T-helper 2 cell (primary cell): Measurements from ENCODE around the gene CDK19.
"Not testable (repeated sequence)": the region's sequence is repeated elsewhere in the genome, so short reads cannot be mapped to it uniquely, and the experiment has no call there.

Source experiments
- DNase-seq, 5 experiments: peaks; one replicate each; pipeline versions ENCODE4 v3.0.0 to v3.0.0-alpha.2; 2012 to 2022

Gene CDK19

DNA sequence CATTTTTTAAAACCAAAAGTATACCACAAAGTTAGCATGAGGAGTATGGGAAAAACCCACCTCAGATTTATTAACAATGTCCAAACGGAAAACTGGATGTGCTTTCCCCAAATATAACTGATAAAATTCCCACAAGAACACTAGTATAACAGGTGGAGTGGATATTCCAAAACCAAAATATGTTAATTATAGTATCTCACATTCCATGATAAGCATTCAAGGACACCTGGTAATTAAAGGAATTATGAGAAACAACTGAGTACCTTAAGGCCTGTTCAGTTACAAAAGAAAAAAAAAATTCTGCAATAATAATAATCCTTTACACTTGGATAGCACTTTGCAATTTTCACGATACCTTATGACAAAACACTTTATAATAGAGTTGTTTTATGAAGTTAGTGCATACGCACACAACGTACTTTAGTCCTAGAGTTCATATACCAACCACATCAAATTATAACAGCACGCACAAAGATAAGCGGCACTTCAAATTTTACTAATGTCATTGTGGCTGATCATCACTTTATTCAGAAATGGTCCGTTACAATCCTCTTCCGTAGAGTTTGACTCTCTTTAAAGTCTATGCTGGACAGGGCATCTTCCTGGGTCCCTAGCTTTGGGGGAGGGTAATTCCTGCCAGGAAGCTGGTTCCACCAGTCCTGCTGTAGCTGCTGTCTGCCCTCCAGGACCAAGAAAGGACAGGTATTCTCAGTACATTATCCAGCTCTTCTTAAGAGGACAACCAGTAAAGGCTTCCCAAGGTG, 1.7 kb downstream of the CDK19 start:
- DNase-seq: peak in 1 of 5 experiments; percentile 18

DNA sequence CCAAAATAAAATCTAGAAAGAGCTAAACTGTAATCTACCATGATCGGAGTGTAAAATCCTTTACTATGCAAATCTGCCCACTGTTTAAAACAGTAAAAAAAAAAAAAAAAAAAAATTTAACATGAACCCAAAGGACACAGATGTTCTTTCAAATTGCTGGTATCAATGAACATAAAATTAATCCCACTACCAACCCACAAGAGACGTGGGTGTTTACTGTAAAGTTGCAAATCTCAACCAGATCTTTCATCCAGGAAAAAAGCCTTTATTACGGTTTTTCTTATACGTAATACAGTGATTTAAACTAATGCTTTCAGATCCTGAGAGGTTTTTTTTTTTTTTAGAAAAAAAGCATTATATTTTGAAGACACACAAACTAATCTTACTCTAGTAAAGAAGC, 2.5 kb downstream of the CDK19 start:
- no peak for DNase-seq

DNA sequence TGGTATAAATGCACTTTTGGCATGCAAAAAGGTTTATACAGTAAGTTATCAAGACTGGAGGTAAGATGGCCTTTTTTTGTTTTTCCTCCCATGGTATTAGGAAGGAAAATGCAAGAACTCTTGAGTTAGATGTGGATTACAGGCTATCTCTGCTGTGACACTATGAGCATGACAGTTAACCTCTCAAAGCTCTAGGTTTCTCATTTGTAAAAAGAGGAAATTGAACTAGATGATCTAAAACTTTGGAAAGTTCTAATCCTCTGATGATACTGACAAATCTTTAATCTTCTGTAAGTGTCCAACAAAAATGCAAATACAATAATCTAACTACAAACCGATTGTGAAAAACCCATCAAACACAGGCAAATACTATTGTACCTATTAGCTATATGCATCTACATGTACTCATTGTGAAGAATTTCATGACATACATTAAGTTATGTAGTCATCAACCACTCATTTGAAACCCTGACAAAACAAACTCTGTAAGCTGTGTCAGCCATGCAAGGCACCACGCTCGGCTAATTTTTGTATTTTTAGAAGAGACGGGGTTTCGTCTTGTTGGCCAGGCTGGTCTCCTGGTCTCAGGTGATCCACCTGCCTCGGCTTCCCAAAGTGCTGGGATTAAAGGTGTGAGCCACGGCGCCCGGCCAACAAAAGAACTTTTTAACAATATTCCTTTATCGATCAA, 4.2 kb downstream of the CDK19 start:
- DNase-seq: no peak

DNA sequence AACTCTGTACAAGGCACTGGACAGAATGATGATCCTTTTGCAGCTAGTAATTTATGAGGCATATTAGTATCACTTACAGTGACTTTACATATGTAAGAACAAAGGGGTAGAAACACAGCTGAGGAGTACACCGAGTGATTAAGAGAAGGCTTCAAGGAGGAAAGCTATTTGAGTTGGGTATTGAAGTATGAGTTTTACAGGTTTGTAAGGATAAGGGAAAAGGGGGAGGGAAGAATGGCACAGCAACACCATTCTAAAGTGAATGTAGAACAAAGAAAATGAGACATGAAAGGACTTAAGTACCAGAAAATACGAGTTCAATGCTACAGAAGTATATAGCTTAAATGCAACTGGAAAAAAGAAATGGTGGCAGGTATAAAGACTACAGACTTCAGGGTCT, 5.5 kb downstream of the CDK19 start:
- no peak for DNase-seq

DNA sequence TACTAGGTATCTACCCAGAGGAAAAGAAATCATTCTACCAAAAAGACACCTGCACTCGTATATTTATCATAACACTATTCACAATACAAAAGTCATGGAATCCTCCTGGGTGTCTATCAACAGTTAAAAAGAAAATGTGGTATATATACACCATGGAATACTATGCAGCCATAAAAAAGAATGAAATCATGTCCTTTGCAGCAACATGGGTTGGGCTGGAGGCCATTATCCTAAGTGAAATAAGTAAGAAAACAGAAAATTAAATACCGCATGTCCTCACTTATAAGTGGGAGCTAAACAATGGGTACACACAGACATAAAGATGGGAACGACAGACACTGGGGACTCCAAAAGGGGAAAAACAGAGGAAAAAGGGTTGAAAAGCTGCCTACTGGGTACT, 13.1 kb downstream of the CDK19 start:
- not testable (repeated sequence) for DNase-seq

DNA sequence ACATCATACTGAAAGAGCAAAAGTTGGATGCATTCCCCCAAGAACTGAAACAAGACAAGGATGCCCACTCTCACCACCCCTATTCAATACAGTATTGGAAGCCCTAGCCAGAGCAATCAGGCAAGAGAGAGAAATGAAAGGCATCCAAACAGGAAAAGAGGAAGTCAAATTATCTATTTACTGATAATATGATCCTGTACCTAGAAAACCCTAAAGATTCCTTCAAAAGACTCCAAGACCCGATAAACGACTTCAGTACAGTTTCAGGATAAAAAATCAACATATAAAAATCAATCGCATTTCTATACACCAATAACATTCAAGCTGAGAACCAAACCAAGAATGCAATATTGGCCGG, 14.5 kb downstream of the CDK19 start:
- no peak for DNase-seq

DNA sequence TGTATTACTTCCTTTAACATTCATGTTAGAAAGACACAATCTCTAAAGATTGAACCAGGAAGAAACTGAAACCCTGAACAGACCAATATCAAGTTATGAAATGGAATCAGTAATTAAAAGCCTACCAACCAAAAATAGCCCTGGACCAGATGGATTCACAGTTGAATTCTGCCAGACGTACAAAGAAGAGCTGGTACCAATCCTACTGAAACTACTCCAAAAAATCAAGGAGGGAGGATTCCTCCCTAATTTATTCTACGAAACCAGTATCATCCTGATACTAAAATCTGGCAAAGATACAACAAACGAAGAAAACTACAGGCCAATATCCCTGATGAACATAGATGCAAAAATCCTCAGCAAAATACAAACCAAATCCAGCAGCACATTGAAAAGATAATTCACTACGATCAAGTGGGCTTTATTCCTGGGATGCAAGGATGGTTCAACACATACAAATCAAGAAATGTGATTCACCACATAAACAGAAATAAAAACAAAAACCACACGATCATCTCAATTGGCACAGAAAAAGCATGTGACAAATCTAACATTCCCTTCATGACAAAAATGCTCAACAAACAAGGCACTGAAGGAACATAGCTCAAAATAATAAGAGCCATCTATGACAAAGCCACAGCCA, 15.0 kb downstream of the CDK19 start:
- no peak for DNase-seq

DNA sequence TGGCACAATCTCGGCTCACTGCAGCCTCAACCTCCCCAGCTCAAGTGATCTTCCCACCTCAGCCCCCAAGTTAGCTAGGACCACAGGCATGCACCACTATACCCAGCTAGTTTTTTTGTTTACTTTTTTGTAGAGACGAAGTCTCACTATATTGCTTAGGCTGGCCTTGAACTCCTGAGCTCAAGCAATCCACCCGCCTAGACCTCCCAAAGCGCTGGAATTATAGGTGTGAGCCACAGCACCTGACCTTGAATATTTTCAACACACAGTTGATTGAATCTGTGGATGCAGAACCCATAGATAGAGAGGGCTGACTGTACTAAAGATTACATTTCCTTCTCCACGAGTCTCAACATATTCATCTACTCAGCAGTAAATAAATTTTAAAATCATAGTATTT, 15.6 kb downstream of the CDK19 start:
- DNase-seq: no peak

DNA sequence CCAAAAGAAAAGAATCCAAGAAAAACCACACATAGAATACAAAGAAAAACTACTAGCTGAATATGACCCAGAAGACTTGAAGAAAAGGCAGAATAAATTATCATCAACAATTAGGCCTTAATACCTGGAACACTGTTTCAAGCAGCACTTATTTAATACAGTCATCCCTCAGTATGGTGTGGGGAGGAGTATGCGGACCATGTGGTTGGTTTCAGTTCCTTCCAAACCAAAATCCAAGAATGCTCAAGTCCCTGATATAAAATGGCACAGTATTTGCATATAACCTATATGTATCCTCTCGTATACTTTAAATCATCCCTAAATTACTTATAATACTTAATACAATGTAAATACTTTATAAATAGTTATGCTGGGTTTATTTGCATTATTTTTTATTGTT, 16.1 kb downstream of the CDK19 start:
- DNase-seq: no peak

DNA sequence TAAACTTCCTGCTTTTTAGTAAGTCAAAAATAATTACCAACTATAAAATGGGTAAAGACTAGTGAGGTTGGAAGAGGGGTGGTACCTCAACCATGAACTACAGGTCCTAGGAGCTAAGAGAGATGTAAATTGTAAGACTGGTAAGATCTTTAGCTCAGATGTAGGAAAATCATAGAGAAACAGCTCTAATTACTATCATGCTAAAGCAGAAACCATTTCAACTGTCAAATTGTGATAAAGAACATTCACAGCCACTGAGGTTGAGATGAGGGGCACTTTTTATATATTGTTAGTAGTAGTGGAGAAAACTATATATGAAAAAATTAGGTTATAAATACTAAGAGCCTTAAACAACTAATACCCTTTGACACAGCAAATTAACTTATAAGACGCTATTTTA, 20.0 kb downstream of the CDK19 start:
- no peak for DNase-seq

DNA sequence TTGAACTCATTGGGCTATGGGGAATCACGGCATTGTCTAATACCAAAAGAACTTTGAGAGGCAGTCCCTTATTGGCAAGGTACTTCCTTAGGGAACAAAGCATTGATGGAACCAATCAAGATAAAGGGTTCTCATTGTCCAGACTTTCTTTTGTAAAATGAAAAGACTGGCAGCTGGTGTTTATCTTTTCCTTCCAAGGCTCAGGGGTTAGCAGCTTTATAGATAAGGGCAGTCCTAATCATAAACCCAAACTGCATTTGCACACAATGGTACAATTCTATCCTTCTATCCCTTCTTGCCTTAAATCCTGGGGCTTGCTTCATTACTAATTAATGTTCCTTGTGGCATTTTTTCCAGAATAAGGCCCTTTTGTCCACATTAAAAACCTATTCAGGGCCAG, 28.6 kb downstream of the CDK19 start:
- no peak for DNase-seq

DNA sequence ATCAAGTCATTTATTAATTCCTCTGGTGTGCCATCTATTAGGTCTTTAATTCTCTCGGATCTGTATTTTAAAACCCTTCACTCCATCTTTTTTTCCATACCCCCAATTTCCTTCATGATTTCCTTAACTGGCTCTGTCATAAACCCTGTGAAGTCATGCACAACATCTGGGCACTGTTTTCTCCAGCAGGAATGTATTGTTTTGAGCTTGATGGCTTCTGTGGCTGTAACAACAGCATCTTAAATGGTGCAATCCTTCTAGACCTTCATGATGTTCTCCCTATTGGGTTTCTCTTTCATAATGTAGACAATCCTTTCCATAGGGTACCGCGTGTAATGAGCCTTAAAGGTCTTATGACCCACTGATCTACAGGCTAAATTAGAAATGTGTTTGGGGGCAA, 29.0 kb downstream of the CDK19 start:
- DNase-seq: no peak

DNA sequence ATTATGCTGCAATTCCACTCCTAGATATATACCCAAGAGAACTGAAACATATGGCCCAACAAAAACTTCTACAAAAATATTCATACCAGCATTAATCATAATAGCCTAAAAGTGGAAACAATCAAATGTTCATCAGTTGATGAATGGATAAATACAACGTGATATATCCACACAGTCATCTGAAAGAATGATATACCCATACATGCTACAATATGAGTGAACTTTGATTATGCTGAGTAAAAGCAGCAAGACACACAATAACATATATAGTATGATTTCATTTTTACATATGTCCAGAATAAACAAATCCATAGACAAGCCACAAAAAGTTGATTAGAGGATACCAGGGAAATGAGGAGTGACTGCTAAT, 30.7 kb downstream of the CDK19 start:
- DNase-seq: peak in 1 of 5 experiments; percentile 4

DNA sequence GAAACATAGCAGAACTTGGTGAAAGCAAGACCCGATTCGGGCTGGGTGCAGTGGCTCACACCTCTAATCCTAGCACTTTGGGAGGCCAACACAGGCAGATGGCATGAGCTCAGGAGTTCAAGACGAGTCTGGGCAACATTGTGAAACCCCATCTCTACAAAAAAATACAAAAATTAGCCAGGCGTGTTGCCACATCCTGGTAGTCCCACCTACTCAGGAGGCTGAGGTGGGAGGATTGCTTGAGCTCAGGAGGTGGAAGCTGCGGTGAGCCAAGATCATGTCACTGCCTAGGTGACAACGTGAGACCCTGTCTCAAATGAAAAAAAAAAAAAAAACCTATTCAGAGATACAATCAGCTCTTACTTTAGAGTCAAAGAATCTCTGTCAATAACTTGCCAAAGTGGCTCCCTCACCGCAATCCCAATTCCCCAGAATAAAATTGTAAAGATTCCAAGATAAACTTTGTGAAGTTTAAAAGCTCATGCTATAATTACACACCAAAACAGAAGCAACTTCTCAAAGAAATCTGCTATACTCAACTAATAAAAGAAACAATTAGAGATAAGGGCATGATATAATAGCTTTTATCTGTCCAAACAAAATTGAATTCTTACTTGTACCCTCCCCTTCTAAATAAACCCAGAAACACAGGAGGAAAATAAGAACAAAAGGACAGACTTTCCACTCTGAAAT, 33.6 kb downstream of the CDK19 start:
- DNase-seq: peak in 2 of 5 experiments; percentile 10 to 52

DNA sequence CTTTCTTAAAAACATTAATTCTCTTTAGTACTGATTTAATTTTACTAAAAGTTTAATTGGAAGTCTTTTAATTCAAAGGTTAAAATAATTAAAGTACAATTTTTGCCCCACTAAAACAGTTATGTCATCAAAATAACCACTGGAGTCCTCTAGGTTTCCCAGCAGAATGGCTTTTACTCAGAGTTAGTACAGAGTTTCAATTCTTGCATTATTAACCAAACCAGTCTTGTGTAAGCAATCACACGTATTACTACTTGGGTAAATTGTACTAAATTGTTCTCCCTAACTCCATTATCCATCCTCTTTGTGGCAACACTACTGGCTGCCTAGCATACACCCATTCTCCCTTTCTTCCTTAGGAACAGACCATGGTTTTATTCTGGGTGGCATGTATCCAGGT, 36.9 kb downstream of the CDK19 start:
- no peak for DNase-seq

DNA sequence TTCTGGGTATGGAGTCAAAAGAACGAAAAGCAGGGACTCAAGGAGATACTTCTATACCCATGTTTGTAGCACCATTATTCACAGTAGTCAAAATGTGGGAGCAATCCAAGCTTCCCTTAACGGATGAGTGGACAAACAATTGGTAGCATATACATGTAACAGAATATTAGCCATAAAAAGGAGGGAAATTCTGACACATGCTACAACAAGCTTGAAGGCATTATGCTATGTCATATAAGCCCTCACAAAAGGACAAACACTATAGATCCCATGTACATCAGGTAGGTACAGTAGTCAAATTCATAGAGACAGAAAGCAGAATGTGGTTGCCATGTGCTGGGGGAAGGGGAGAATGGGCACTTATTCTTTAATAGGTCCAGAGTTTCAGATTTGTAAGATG, 37.6 kb downstream of the CDK19 start:
- no peak for DNase-seq

DNA sequence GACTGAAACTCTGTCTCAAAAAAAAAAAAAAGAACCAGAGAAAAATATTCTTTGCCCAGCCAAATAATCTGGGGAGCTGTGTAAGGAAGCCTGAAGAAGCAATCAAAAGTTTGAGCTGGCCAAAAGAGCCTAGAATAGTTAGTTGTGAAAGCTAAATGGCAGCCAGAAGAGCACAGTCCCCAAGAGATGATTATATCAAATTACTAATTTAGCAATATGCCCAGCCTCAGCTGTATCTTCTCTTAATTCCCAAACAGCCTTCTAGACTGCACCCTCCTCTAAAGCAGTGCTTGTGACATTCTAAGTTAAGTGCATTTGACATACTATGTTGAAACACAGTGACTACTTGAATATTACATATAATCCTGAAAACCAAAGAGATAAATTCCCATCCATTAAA, 38.9 kb downstream of the CDK19 start:
- DNase-seq: no peak

DNA sequence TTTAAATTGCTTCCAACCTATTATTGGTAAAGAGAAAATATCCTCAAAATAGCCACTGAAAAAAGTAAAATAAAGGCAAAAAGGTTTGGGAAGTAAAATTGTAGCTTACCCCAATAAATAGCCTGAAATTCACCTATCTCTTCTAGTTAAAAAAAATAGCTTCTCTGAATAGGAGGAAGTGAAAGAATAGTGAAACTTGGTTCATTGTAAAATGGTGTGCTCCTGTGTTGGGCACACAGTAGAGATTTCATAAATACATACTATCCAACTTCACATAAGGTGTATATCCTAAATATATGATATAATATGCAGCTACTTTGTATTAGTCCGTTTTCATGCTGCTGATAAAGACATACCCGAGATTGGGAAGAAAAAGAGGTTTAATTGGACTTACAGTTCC, 45.3 kb downstream of the CDK19 start:
- DNase-seq: no peak

DNA sequence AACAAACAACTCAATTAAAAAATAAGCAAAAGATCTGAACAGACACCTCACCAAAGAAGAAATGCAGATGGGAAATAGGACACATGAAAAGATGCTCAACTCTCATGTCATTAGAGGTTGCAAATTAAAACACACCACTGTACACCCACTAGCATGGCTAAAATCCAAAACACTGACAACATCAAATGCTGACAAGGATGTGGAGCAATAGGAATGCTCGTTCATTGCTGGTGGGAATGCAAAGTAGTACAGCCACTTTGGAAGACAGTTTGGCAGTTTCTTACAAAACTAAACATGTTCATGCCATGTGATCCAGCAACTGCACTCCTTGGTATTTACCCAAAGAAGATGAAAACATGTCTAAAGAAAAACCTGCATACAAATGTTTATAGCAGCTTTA, 47.2 kb downstream of the CDK19 start:
- no peak for DNase-seq

DNA sequence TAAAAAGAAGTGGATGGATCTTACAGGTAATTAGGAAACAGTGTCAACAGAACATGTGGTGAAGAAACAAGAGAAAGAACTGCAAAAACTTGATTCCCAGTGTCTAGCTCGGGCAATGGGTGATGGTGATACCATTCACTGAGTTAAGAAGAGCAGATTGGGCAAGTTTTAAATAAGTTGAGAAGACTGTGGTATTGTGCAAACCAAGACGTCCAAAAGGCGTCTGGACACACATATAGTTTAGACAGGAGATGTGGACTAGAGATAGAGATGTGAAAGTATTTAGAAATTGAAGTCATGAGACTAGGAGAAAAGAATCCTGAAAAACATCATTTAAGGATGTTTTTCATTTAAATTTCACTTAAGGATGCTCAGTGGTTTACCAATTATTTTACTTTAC, 53.9 kb downstream of the CDK19 start:
- DNase-seq: no peak

DNA sequence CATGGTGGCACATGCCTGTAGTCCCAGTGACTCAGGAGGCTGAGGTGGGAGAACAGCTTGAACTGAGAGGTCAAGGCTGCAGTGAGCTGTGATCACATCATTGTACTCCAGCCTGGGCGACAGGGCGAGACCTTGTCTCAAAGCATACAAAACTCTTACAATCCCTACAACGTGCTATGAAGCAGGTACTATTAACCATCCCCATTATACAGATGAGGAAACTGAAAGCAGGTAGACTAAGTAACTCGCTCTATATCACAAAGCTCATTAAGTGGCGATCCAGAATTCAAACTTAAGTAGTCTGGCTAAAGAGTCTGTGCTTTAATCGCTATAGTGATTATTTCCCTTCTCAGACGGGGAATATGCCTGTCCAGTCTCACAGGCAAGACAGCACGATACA, 54.7 kb downstream of the CDK19 start:
- DNase-seq: no peak

DNA sequence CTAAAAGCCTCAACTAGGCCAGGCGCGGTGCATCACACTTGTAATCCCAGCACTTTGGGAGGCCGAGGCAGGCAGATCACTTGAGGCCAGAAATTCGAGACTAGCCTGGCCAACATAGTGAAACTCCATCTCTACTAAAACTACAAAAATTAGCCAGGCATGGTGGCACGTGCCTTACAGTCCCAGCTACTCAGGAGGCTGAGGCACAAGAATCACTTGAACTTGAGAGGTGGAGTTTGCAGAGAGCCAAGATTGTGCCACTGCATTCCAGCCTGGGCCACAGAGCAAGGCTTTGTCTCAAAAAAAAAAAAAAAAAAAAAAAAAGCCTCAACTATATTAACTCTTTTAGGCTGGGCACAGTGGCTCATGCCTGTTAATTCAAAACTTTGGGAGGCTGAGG, 55.2 kb downstream of the CDK19 start:
- not testable (repeated sequence) for DNase-seq

DNA sequence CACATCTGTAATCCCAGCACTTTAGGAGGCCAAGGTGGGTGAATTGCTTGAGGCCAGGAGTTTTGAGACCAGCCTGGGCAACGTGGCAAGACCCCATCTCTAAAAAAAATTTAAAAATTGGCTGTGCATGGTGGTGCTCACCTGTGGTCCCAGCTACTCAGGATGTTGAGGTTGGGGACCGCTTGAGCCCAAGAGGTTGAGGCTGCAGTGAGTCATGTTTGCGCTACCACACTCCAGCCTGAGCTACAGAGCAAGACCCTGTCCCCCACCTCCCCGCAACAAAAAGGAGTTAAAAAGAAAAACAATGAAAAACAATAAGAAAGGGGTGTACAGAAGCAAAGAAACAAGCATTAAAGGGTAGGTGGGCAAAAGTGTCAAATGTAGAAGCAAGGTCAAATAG, 57.3 kb downstream of the CDK19 start:
- DNase-seq: no peak

DNA sequence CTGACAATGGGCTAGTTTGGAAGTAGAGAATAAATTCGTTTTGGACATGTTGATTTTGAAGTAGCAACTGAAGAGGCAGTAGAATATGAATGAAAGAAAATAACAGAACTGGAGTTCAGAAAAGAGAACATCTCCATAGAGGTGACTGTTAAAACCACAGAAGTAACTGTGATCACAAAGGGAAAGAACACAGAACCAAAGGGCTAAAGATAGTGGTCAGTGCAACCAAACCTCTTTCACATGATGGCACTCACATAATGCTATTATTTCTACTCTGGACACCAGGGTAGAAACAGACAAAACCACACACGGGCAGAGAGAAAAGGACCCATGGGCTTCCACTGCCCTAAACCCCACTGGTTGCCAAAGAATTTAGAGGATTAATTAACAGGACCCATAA, 58.5 kb downstream of the CDK19 start:
- DNase-seq: no peak
